Keratinocyte (primary cell): Measurements from ENCODE around the gene RELL1.

Experiments
- EZH2 ChIP-seq: IDR thresholded peaks from one replicate; pipeline ENCODE4 v1.6.1; 2012; ENCODE audit warnings: inconsistent platforms, mild to moderate bottlenecking, low read length, moderate library complexity
- TF ChIP-seq, protein P1 (sequence below), 3 experiments: IDR thresholded peaks in 1 of 3; conservative IDR thresholded peaks in 1 of 3; optimal IDR thresholded peaks in 1 of 3; 2 replicates in 2 of 3; 3 replicates in 1 of 3; pipeline versions ENCODE3 to v1.5.1; 2011; ENCODE audit warnings: low read length in 3 of 3, mild to moderate bottlenecking in 3 of 3, moderate library complexity in 2 of 3, control low read depth in 1 of 3, inconsistent platforms in 1 of 3; ENCODE audit not compliant: insufficient read depth in 2 of 3; ENCODE audit errors: extremely low read depth in 1 of 3

DNA sequence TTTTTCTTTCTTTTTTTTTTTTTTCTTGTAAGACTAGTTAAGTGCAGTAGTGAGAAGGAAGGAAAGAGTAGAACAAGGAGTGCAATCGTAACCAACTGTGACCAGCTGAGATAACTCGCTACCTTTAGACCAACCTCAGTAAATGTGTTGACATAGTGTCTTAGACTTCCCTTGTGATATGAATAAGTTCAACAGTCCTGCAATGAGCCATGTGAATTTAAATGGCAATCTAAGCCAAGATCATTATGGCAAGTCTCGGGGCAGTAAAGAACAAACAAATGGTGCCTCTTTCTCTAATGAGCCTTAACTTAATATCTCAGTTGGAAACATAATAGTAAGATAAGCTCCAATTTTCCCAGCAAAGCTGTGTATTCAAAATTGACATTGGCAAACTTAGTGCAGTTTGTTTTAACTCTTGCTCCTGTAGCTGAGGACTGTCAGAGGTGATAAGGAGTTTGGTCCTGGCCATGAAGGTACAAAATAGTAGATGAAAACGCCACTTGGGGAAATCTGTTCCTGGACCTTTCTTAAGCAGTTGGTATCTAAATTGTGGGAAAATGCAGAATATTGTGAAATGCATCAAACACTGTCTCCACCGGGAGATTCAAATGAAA, 13.8 kb upstream of the RELL1 start:
- TF ChIP-seq, protein P1, sequence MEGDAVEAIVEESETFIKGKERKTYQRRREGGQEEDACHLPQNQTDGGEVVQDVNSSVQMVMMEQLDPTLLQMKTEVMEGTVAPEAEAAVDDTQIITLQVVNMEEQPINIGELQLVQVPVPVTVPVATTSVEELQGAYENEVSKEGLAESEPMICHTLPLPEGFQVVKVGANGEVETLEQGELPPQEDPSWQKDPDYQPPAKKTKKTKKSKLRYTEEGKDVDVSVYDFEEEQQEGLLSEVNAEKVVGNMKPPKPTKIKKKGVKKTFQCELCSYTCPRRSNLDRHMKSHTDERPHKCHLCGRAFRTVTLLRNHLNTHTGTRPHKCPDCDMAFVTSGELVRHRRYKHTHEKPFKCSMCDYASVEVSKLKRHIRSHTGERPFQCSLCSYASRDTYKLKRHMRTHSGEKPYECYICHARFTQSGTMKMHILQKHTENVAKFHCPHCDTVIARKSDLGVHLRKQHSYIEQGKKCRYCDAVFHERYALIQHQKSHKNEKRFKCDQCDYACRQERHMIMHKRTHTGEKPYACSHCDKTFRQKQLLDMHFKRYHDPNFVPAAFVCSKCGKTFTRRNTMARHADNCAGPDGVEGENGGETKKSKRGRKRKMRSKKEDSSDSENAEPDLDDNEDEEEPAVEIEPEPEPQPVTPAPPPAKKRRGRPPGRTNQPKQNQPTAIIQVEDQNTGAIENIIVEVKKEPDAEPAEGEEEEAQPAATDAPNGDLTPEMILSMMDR (optimal IDR thresholded peaks at IDR 0.05 in 1 of 3, IDR thresholded peaks at IDR 0.05 in 1 of 3, conservative IDR thresholded peaks at IDR 0.05 in 1 of 3; ENCODE audit: extremely low read depth in 1 of 3, insufficient read depth in 2 of 3, low read length in 3 of 3) = no peak
- no peak for TF ChIP-seq EZH2
